OCI-LY7 (cell line): ENCODE measurements around the gene SELENOT.

Source experiments
- CTCF ChIP-seq: fragments of 200-600 bp; sonication (generic); conservative IDR thresholded peaks from 2 replicates; pipeline ENCODE4 v1.5.1; 2014; ENCODE audit warnings: mild to moderate bottlenecking, antibody characterized with exemption, low read length, moderate library complexity, mixed read lengths
- EZH2phosphoT487 ChIP-seq: fragments of 200-600 bp; sonication (generic); IDR thresholded peaks from 2 replicates; pipeline ENCODE4 v1.6.1; 2018; ENCODE audit warnings: low read depth, borderline replicate concordance, mild to moderate bottlenecking, mixed run types, antibody characterized with exemption, low read length, moderate library complexity, mixed read lengths

DNA sequence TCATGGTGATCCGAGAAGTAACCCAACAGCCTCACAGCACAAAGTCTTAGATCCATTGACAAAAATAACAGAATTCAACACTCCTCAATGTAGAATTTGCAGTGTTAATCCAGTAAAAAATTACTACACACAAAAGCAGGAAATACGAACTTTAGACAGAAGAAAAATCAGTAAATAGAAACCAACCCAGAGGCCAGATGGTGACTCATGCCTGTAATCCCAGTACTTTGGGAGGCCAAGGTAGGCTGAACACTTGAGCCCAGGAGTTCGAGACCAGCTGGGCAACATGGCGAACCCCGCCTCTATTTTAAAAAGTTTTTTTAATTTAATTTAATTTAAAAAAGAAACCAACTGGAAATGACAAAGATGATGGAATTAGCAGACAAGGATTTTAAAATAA lies 36.1 kb downstream of the SELENOT start:
- TF ChIP-seq CTCF (no peak), EZH2phosphoT487 (no peak)
